Heart right ventricle (tissue), 16 donors: ENCODE measurements around the gene RPS27L. TPM values are rescaled to one million over a fixed set of nuclear protein-coding genes. Genes with fewer than 3 reads are reported as not detected.

ENCODE experiments used
- ATAC-seq, 8 donors: fragments of 200-7000 bp; cut with Tn5 transposase; one replicate each; pipeline ENCODE4 v1.9.1; 2020; ENCODE audit warnings: mild to moderate bottlenecking in 8 of 8, moderate library complexity in 8 of 8, moderate number of reproducible peaks in 1 of 8
- DNase-seq, 2 donors: peaks; one replicate each; pipeline ENCODE4 v3.0.0-alpha.2; 2020
- H3K27ac ChIP-seq, 10 donors: fragments of 200-600 bp; sonication (generic) in 2 of 10; one replicate each; pipeline versions ENCODE4 v1.5.0 to v1.8.0; 2020 to 2022; ENCODE audit warnings: mild to moderate bottlenecking in 3 of 10
- H3K27me3 ChIP-seq, 7 donors: fragments of 200-600 bp; one replicate each; pipeline ENCODE4 v1.8.0; 2021 to 2022; ENCODE audit warnings: mild to moderate bottlenecking in 2 of 7
- H3K36me3 ChIP-seq, 9 donors: fragments of 200-600 bp; sonication (generic) in 1 of 9; one replicate each; pipeline versions ENCODE4 v1.5.0 to v1.8.0; 2020 to 2022; ENCODE audit warnings: mild to moderate bottlenecking in 2 of 9
- H3K4me1 ChIP-seq, 9 donors: fragments of 200-600 bp; sonication (generic) in 1 of 9; one replicate each; pipeline versions ENCODE4 v1.5.0 to v1.8.0; 2020 to 2022; ENCODE audit warnings: mild to moderate bottlenecking in 4 of 9
- H3K4me3 ChIP-seq, 10 donors: fragments of 200-600 bp; sonication (generic) in 2 of 10; one replicate each; pipeline versions ENCODE4 v1.5.0 to v1.8.0; 2020 to 2022; ENCODE audit warnings: mild to moderate bottlenecking in 7 of 10, moderate library complexity in 2 of 10
- H3K9me3 ChIP-seq, 11 donors: fragments of 200-600 bp in 10 of 11; sonication (generic) in 2 of 11; one replicate each; pipeline versions ENCODE4 v1.5.0 to v1.8.0; 2013 to 2022; ENCODE audit warnings: mild to moderate bottlenecking in 2 of 11, control low read depth in 1 of 11, moderate library complexity in 1 of 11
- CTCF ChIP-seq, 9 donors: fragments of 200-600 bp; sonication (generic) in 2 of 9; IDR thresholded peaks; one replicate each; pipeline versions ENCODE4 v1.5.0 to v1.8.0; 2021 to 2022; ENCODE audit warnings: antibody characterized with exemption in 9 of 9, mild to moderate bottlenecking in 5 of 9, moderate library complexity in 1 of 9
- WGBS, 2 donors: extraction: QIAGEN DNeasy Blood & Tissue Kit; methylation state at CpG; one replicate each; pipeline ENCODE4 v1.1.7; 2013; ENCODE audit warnings: inconsistent platforms in 1 of 2; 5-methylcytosine and 5-hydroxymethylcytosine counted together
- intact Hi-C, 10 donors: fragments of 100-400 bp; cut with DNase I; formaldehyde crosslinking; loops; one replicate each; pipeline versions ENCODE4 v1.11.1 to v1.14.2; 2022
- polyA plus RNA-seq, 2 donors: library from polyadenylated mRNA; stranded (reverse); fragments of 200-250 nt; gene quantifications; one replicate each; pipeline ENCODE4 v1.2.3, GENCODE V29; 2013
- total RNA-seq, 10 donors: library from RNA; stranded (reverse); fragmentation: NEBNext Ultra II Directional in 3 of 10; extraction: Animal tissue kit (Norgen Biotek cat#: 25700) in 3 of 10; gene quantifications; one replicate each; pipeline versions ENCODE4 v1.2.1 to v1.2.4, GENCODE V29; 2021 to 2023
- donor health status: Arrhythmogenic right ventricular cardiomyopathy.
- donor health status: ischemic (EF 13 %, LVEDD 7.1; RV severe dilation, severe dysfunction).
- donor health status: healthy with polysubstance abuse.
- donor health status: DM: no; HTN: yes; CAD: no.
- donor health status: DM: no; HTN: no; CAD: no.
- donor health status: ischemic (EF 25% LVEDD 6.9; RV normal size, moderate dysfunction).
- donor health status: ischemic (EF 25% LVEDD 5.7; RV mildly dilated, moderate dysfunction).
- donor health status: healthy.
- donor health status: DM: yes; HTN: yes; CAD: no.
- donor health status: Ischemic cardiomyopathy.
- donor health status: ischemic (EF 35%, LVEDD 5.7; RV mildly dilated, moderate dysfunction).
- donor health status: nonischemic (EF 11% LVEDD 7.7; RV severe dilation, severe dysfunction).
- donor health status: DM: yes; HTN: yes; CAD: no.
- donor health status: PGD.
- donor health status: ischemic (EF 29% LVEDD 5.4; RV normal size, mild dysfunction).
- donor health status: nonischemic (EF 23%, LVEDD 6.1; RV moderate dilation, normal function).

The RPS27L gene
- total and polyA plus RNA-seq, 12 donors = 70.6 to 177 (median 130) TPM

- Histone ChIP-seq H3K27me3 (no peaks in the 10 kb centered on the region), H3K27ac (peak overlapping the region in 3 of 10 donors; percentile 97 to 99 (median 98)), H3K36me3 (peaks cover 0 to 54% (median 9%) of the 10 kb centered on the region in 9 donors), H3K4me3 (peak overlapping the region in 8 of 10 donors; percentile 68 to 99 (median 84)), H3K4me1 (peaks cover 5 to 41% (median 26%) of the 10 kb centered on the region in 9 donors), H3K9me3 (no peaks in the 10 kb centered on the region)
- TF ChIP-seq CTCF (IDR thresholded peaks at IDR 0.05) = no peak
- whole genome bisulfite sequencing, 2 donors = 76 to 83% methylated on average over 3 of the region's 3 CpGs
- intact Hi-C loops = loop anchor here in 4 of 10 donors (5.0 to 10.0 kb wide), 3 partner anchors 33 to 122 kb away; partner anchors contain the start of genes APH1B (in 4 of the 4) and LACTB (in 1 of the 4)
- DNase-seq = no peak
- no peak for ATAC-seq
These were observed 1.8 kb downstream of the RPS27L start for GRCh38 chr15:63155486-63155885.

GRCh38 chr15:63151665-63152064, 5.6 kb downstream of the RPS27L start:
- WGBS, 2 donors = 97 to 100% methylated on average over 1 of the region's 1 CpG
- no peaks in the 10 kb centered on the region for H3K9me3 ChIP-seq
- H3K4me3 ChIP-seq = no peak overlapping the region
- intact Hi-C loops = loop anchor here in 2 of 10 donors (10.0 kb wide), 1 partner anchor 123 kb away; the partner anchor contains the start of gene APH1B (in 2 of the 2)
- H3K27me3 ChIP-seq = no peaks in the 10 kb centered on the region
- TF ChIP-seq CTCF (IDR thresholded peaks at IDR 0.05) = no peak
- no peak overlapping the region for H3K27ac ChIP-seq
- H3K4me1 ChIP-seq = peaks cover 3 to 45% (median 26%) of the 10 kb centered on the region in 9 donors
- no peak for DNase-seq
- ATAC-seq = no peak
- peaks cover 0 to 89% (median 19%) of the 10 kb centered on the region in 9 donors for H3K36me3 ChIP-seq

- Histone ChIP-seq H3K4me1 (peaks cover 0 to 16% (median 6%) of the 10 kb centered on the region in 9 donors), H3K9me3 (no peaks in the 10 kb centered on the region), H3K27ac (no peak overlapping the region), H3K36me3 (peaks cover 0 to 83% (median 18%) of the 10 kb centered on the region in 9 donors), H3K27me3 (no peaks in the 10 kb centered on the region), H3K4me3 (no peak overlapping the region)
- 86 to 90% methylated on average over 3 of the region's 3 CpGs for WGBS, 2 donors
- DNase-seq (no peak), ATAC-seq (no peak)
- intact Hi-C loops = no loop called here
- no peak for TF ChIP-seq CTCF (IDR thresholded peaks at IDR 0.05)
These were observed 10.6 kb downstream of the RPS27L start for GRCh38 chr15:63146684-63147083.

- ATAC-seq = no peak
- no peak for TF ChIP-seq CTCF (IDR thresholded peaks at IDR 0.05)
- WGBS, 2 donors = 94 to 95% methylated on average over 2 of the region's 2 CpGs
- Histone ChIP-seq H3K4me1 (peaks cover 0 to 9% (median 4%) of the 10 kb centered on the region in 9 donors), H3K36me3 (peaks cover 0 to 86% (median 11%) of the 10 kb centered on the region in 9 donors), H3K9me3 (no peaks in the 10 kb centered on the region), H3K27me3 (no peaks in the 10 kb centered on the region), H3K27ac (no peak overlapping the region), H3K4me3 (no peak overlapping the region)
- intact Hi-C loops = no loop called here
- no peak for DNase-seq
These were observed 11.9 kb downstream of the RPS27L start for GRCh38 chr15:63145426-63145825.
